ENCODE measurements around the gene SLC19A2. TPM values are rescaled to one million over a fixed set of nuclear protein-coding genes. Genes with fewer than 3 reads are reported as not detected.
A peak's percentile ranks its signal among the peaks of the same experiment; 100 is the strongest.

Gene SLC19A2
- total and polyA plus RNA-seq, 2 of the 13 experiments (the other 11 are each of a cell fraction or from before 2014, with no cell fraction given): 30.4 to 56.0 TPM

DNA sequence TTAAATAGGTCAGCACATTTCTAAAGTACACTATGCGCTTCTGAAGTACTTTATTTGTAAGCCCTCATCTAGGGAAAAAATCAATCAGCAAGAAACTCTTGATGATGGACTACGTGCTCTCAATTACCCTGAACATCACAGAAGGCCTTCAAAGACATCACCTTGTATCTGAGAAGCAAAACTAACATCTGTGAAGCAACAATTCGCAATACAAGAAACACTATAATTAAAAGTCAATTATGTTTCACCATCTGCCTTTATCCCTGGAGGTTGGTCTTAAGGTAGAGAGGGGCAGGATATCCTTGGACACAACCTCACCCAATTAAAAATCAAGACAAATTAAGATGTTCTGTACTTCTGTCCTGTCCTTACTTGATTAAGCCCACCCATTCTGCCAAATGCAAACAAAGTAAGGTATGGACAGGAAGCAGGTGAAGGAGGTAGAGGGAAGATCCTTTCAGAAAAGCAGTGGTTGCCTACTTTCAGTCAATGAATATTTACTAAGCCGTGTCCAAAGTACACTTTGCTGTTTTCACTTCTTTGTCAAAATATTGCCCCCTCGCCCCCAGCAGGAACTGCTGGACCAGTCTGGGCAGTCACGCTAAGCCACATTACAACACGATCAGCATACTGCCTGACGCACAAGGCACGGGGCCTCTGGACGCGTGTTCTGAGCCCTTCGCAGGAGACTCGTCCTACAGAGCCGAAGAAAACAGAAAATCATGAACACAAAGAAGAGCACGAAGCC lies 887 bp downstream of the SLC19A2 start (continued):
- TF ChIP-seq, protein P1, sequence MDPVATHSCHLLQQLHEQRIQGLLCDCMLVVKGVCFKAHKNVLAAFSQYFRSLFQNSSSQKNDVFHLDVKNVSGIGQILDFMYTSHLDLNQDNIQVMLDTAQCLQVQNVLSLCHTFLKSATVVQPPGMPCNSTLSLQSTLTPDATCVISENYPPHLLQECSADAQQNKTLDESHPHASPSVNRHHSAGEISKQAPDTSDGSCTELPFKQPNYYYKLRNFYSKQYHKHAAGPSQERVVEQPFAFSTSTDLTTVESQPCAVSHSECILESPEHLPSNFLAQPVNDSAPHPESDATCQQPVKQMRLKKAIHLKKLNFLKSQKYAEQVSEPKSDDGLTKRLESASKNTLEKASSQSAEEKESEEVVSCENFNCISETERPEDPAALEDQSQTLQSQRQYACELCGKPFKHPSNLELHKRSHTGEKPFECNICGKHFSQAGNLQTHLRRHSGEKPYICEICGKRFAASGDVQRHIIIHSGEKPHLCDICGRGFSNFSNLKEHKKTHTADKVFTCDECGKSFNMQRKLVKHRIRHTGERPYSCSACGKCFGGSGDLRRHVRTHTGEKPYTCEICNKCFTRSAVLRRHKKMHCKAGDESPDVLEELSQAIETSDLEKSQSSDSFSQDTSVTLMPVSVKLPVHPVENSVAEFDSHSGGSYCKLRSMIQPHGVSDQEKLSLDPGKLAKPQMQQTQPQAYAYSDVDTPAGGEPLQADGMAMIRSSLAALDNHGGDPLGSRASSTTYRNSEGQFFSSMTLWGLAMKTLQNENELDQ (CRISPR knock-in tag; IDR thresholded peaks at IDR 0.05; ENCODE audit: borderline replicate concordance): no peak
- TF ChIP-seq, protein P2, sequence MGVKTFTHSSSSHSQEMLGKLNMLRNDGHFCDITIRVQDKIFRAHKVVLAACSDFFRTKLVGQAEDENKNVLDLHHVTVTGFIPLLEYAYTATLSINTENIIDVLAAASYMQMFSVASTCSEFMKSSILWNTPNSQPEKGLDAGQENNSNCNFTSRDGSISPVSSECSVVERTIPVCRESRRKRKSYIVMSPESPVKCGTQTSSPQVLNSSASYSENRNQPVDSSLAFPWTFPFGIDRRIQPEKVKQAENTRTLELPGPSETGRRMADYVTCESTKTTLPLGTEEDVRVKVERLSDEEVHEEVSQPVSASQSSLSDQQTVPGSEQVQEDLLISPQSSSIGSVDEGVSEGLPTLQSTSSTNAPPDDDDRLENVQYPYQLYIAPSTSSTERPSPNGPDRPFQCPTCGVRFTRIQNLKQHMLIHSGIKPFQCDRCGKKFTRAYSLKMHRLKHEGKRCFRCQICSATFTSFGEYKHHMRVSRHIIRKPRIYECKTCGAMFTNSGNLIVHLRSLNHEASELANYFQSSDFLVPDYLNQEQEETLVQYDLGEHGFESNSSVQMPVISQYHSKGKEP (CRISPR knock-in tag; IDR thresholded peaks at IDR 0.05): no peak
- TF ChIP-seq MIXL1 (CRISPR knock-in tag; IDR thresholded peaks at IDR 0.05) (no peak; the same call in 1 of the 2 replicates), ZNF83 (CRISPR knock-in tag; IDR thresholded peaks at IDR 0.05; ENCODE audit: borderline replicate concordance) (no peak), RXRB (CRISPR knock-in tag; IDR thresholded peaks at IDR 0.05; ENCODE audit: borderline replicate concordance) (peak; percentile 78), ZNF138 (CRISPR knock-in tag; IDR thresholded peaks at IDR 0.05; ENCODE audit: low read depth) (no peak), MBNL3 (CRISPR knock-in tag; conservative IDR thresholded peaks at IDR 0.05) (no peak), ZNF747 (CRISPR knock-in tag; IDR thresholded peaks at IDR 0.05; ENCODE audit: borderline replicate concordance) (no peak), HOXA3 (CRISPR knock-in tag; IDR thresholded peaks at IDR 0.05) (peak; percentile 78; the same call in 1 of the 2 replicates), ZFP36L1 (CRISPR knock-in tag; IDR thresholded peaks at IDR 0.05) (0 out of 2 replicates have a peak, but pooled peaks have one; percentile 4), TSC22D2 (CRISPR knock-in tag; IDR thresholded peaks at IDR 0.05; ENCODE audit: borderline replicate concordance) (no peak), HNRNPH1 (optimal IDR thresholded peaks at IDR 0.05; ENCODE audit: low read depth, low read length) (no peak)
- TF ChIP-seq, protein P3, sequence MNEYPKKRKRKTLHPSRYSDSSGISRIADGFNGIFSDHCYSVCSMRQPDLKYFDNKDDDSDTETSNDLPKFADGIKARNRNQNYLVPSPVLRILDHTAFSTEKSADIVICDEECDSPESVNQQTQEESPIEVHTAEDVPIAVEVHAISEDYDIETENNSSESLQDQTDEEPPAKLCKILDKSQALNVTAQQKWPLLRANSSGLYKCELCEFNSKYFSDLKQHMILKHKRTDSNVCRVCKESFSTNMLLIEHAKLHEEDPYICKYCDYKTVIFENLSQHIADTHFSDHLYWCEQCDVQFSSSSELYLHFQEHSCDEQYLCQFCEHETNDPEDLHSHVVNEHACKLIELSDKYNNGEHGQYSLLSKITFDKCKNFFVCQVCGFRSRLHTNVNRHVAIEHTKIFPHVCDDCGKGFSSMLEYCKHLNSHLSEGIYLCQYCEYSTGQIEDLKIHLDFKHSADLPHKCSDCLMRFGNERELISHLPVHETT (CRISPR knock-in tag; conservative IDR thresholded peaks at IDR 0.05): no peak; the same call in 1 of the 2 replicates
- TF ChIP-seq, protein P4, sequence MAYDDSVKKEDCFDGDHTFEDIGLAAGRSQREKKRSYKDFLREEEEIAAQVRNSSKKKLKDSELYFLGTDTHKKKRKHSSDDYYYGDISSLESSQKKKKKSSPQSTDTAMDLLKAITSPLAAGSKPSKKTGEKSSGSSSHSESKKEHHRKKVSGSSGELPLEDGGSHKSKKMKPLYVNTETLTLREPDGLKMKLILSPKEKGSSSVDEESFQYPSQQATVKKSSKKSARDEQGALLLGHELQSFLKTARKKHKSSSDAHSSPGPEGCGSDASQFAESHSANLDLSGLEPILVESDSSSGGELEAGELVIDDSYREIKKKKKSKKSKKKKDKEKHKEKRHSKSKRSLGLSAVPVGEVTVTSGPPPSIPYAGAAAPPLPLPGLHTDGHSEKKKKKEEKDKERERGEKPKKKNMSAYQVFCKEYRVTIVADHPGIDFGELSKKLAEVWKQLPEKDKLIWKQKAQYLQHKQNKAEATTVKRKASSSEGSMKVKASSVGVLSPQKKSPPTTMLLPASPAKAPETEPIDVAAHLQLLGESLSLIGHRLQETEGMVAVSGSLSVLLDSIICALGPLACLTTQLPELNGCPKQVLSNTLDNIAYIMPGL (CRISPR knock-in tag; IDR thresholded peaks at IDR 0.05; ENCODE audit: borderline replicate concordance in 1 of 2, low read depth in 1 of 2): no peak
- TF ChIP-seq, protein P5, sequence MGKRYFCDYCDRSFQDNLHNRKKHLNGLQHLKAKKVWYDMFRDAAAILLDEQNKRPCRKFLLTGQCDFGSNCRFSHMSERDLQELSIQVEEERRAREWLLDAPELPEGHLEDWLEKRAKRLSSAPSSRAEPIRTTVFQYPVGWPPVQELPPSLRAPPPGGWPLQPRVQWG (CRISPR knock-in tag; IDR thresholded peaks at IDR 0.05; ENCODE audit: borderline replicate concordance, low read depth): no peak
- TF ChIP-seq, protein P6, sequence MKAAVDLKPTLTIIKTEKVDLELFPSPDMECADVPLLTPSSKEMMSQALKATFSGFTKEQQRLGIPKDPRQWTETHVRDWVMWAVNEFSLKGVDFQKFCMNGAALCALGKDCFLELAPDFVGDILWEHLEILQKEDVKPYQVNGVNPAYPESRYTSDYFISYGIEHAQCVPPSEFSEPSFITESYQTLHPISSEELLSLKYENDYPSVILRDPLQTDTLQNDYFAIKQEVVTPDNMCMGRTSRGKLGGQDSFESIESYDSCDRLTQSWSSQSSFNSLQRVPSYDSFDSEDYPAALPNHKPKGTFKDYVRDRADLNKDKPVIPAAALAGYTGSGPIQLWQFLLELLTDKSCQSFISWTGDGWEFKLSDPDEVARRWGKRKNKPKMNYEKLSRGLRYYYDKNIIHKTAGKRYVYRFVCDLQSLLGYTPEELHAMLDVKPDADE (CRISPR knock-in tag; IDR thresholded peaks at IDR 0.05): no peak
- TF ChIP-seq, protein P7, sequence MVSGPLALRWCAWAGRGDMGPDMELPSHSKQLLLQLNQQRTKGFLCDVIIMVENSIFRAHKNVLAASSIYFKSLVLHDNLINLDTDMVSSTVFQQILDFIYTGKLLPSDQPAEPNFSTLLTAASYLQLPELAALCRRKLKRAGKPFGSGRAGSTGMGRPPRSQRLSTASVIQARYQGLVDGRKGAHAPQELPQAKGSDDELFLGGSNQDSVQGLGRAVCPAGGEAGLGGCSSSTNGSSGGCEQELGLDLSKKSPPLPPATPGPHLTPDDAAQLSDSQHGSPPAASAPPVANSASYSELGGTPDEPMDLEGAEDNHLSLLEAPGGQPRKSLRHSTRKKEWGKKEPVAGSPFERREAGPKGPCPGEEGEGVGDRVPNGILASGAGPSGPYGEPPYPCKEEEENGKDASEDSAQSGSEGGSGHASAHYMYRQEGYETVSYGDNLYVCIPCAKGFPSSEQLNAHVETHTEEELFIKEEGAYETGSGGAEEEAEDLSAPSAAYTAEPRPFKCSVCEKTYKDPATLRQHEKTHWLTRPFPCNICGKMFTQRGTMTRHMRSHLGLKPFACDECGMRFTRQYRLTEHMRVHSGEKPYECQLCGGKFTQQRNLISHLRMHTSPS (CRISPR knock-in tag; IDR thresholded peaks at IDR 0.05; ENCODE audit: low read depth): peak; percentile 48; the same call in 1 of the 2 replicates

All from HepG2 (cell line).